SK-N-SH treated with all-trans-retinoic acid at 6 μM for 48 hours (cell line): ENCODE data around the gene P2RX2.

ENCODE experiments used
- ATAC-seq: fragments of 200-7000 bp; cut with Tn5 transposase; 3 replicates; pipeline ENCODE4 v1.9.1; 2020; ENCODE audit warnings: mild to moderate bottlenecking, moderate library complexity
- ARNTL ChIP-seq: fragments of 450-650 bp; formaldehyde crosslinking; IDR thresholded peaks from 2 replicates; pipeline ENCODE4 v1.5.0; 2020; ENCODE audit warnings: low read depth, mild to moderate bottlenecking, moderate library complexity, borderline replicate concordance
- CSDC2 ChIP-seq: fragments of 250-450 bp; sonication (Bioruptor Pico); IDR thresholded peaks from 2 replicates; pipeline ENCODE4 v1.5.0; 2020; ENCODE audit warnings: mild to moderate bottlenecking, moderate library complexity
- ESRRG ChIP-seq: fragments of 250-450 bp; sonication (Bioruptor Pico); IDR thresholded peaks from 2 replicates; pipeline ENCODE4 v1.6.1; 2021; ENCODE audit warnings: mild to moderate bottlenecking
- GLIS3 ChIP-seq: fragments of 250-450 bp; sonication (Bioruptor Pico); IDR thresholded peaks from 2 replicates; pipeline ENCODE4 v1.5.0; 2020; ENCODE audit warnings: mild to moderate bottlenecking, moderate library complexity
- ISL1 ChIP-seq: fragments of 250-450 bp; sonication (Bioruptor Pico); IDR thresholded peaks from 2 replicates; pipeline ENCODE4 v2.1.2; 2022; ENCODE audit warnings: mild to moderate bottlenecking, moderate library complexity
- OSR1 ChIP-seq: fragments of 250-450 bp; sonication (Bioruptor Pico); IDR thresholded peaks from 2 replicates; pipeline ENCODE4 v1.8.0; 2022; ENCODE audit warnings: moderate library complexity, mild to moderate bottlenecking, inconsistent platforms
- PPARA ChIP-seq: fragments of 250-450 bp; sonication (Bioruptor Pico); IDR thresholded peaks from 2 replicates; pipeline ENCODE4 v1.5.0; 2020; ENCODE audit warnings: mild to moderate bottlenecking, borderline replicate concordance
- RARB ChIP-seq: fragments of 250-450 bp; sonication (Bioruptor Pico); IDR thresholded peaks from 2 replicates; pipeline ENCODE4 v1.8.0; 2021; ENCODE audit warnings: mild to moderate bottlenecking, moderate library complexity
- TCF4 ChIP-seq: fragments of 250-450 bp; sonication (Bioruptor Pico); IDR thresholded peaks from 2 replicates; pipeline ENCODE4 v1.8.0; 2021; ENCODE audit warnings: mild to moderate bottlenecking, moderate library complexity, borderline replicate concordance
- TOX ChIP-seq: fragments of 250-450 bp; sonication (Bioruptor Pico); IDR thresholded peaks from 2 replicates; pipeline ENCODE4 v1.8.0; 2021; ENCODE audit warnings: mild to moderate bottlenecking, moderate library complexity, borderline replicate concordance
- ZC3H10 ChIP-seq: fragments of 250-450 bp; sonication (Bioruptor Pico); IDR thresholded peaks from 2 replicates; pipeline ENCODE4 v1.5.1; 2021; ENCODE audit warnings: mild to moderate bottlenecking, moderate library complexity
- ZFP3 ChIP-seq: fragments of 250-450 bp; sonication (Bioruptor Pico); IDR thresholded peaks from 2 replicates; pipeline ENCODE4 v1.5.0; 2020; ENCODE audit warnings: mild to moderate bottlenecking, moderate library complexity
- ZFP30 ChIP-seq: fragments of 450-650 bp; formaldehyde crosslinking; IDR thresholded peaks from 2 replicates; pipeline ENCODE4 v1.5.0; 2022; ENCODE audit warnings: mild to moderate bottlenecking, moderate library complexity
- ZNF565 ChIP-seq: fragments of 450-650 bp; formaldehyde crosslinking; conservative IDR thresholded peaks from 2 replicates; pipeline ENCODE4 v1.5.0; 2020; ENCODE audit warnings: low read depth, mild to moderate bottlenecking, moderate library complexity
- ZNF70 ChIP-seq: fragments of 450-650 bp; formaldehyde crosslinking; IDR thresholded peaks from 2 replicates; pipeline ENCODE4 v1.5.0; 2020; ENCODE audit warnings: mild to moderate bottlenecking, moderate library complexity
- ZNF8 ChIP-seq: fragments of 450-650 bp; formaldehyde crosslinking; IDR thresholded peaks from 2 replicates; pipeline ENCODE4 v1.5.0; 2020; ENCODE audit warnings: mild to moderate bottlenecking, moderate library complexity
- TF ChIP-seq, protein P1 (sequence below): fragments of 250-450 bp; sonication (Bioruptor Pico); IDR thresholded peaks from 2 replicates; pipeline ENCODE4 v1.5.1; 2020; ENCODE audit warnings: low read depth, mild to moderate bottlenecking, moderate library complexity
- TF ChIP-seq, protein P2 (sequence below): fragments of 250-450 bp; sonication (Bioruptor Pico); IDR thresholded peaks from 2 replicates; pipeline ENCODE4 v1.5.1; 2021; ENCODE audit warnings: mild to moderate bottlenecking, moderate library complexity
- TF ChIP-seq, protein P3 (sequence below): fragments of 250-450 bp; sonication (Bioruptor Pico); IDR thresholded peaks from 2 replicates; pipeline ENCODE4 v1.8.0; 2021; ENCODE audit warnings: low read depth, mild to moderate bottlenecking, moderate library complexity, borderline replicate concordance
- TF ChIP-seq, protein P4 (sequence below): fragments of 250-450 bp; sonication (Bioruptor Pico); IDR thresholded peaks from 2 replicates; pipeline ENCODE4 v1.8.0; 2020; ENCODE audit warnings: mild to moderate bottlenecking, moderate library complexity, borderline replicate concordance
- TF ChIP-seq, protein P5 (sequence below): fragments of 250-450 bp; sonication (Bioruptor Pico); IDR thresholded peaks from 2 replicates; pipeline ENCODE4 v1.5.0; 2020; ENCODE audit warnings: mild to moderate bottlenecking, moderate library complexity

The P2RX2 gene

DNA sequence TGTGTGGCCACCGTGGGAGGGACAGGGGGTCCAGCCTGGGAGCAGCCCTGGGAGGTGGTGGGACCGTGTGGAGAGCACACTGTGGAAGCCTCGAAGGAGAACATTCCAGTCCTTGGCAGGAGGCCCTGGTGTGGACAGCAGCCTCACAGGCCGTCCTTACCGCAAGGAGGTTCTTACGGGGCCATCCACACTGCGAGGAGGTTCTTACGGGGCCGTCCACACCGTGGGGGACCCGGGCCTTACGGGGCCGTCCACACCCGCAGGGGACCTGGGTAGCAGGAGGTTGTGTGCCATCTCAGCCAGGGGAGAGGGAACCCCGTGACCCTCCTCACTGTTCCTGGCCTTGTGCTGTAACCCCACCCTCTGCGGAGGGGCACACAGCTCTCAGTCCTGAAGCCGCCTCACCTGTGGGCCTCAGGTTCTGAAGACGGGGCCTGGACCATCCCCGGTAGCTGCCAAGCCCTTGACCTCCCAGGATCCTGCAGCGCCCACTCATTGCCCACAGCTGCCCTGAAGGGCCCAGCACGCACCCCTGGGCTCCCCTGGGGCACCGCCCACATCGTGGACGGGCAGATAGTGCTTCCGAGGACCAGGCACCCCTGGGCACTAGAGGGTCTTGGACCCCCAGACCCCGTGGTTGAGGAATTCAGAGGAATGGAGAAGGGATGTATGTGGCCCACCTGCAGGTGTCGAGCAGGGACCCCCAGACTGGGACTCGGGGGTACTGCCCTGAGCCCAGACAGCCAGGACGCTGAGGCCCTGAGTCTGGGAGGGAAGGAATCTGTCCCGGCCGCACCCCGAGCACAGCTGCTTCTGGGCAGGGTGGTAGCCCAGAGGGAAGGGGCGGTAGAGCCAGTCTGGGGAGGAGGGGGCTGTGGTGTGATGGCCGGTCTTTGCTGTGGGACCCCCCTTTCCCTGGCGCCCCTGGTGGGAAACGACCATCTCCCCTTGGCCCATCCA is 45.5 kb upstream of the P2RX2 start:
- ATAC-seq = no peak
- TF ChIP-seq GLIS3 (CRISPR knock-in tag) = no peak
- no peak for TF ChIP-seq ZNF70 (CRISPR knock-in tag)
- TF ChIP-seq ZFP3 = no peak
- TF ChIP-seq OSR1 (CRISPR knock-in tag) = no peak
- TF ChIP-seq, protein P1, sequence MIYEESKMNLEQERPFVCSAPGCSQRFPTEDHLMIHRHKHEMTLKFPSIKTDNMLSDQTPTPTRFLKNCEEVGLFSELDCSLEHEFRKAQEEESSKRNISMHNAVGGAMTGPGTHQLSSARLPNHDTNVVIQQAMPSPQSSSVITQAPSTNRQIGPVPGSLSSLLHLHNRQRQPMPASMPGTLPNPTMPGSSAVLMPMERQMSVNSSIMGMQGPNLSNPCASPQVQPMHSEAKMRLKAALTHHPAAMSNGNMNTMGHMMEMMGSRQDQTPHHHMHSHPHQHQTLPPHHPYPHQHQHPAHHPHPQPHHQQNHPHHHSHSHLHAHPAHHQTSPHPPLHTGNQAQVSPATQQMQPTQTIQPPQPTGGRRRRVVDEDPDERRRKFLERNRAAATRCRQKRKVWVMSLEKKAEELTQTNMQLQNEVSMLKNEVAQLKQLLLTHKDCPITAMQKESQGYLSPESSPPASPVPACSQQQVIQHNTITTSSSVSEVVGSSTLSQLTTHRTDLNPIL (CRISPR knock-in tag) = no peak
- no peak for TF ChIP-seq RARB
- TF ChIP-seq TOX (CRISPR knock-in tag) = no peak
- TF ChIP-seq ARNTL (CRISPR knock-in tag) = no peak
- TF ChIP-seq ZC3H10 = no peak
- TF ChIP-seq, protein P2, sequence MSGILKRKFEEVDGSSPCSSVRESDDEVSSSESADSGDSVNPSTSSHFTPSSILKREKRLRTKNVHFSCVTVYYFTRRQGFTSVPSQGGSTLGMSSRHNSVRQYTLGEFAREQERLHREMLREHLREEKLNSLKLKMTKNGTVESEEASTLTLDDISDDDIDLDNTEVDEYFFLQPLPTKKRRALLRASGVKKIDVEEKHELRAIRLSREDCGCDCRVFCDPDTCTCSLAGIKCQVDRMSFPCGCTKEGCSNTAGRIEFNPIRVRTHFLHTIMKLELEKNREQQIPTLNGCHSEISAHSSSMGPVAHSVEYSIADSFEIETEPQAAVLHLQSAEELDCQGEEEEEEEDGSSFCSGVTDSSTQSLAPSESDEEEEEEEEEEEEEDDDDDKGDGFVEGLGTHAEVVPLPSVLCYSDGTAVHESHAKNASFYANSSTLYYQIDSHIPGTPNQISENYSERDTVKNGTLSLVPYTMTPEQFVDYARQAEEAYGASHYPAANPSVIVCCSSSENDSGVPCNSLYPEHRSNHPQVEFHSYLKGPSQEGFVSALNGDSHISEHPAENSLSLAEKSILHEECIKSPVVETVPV (CRISPR knock-in tag) = no peak
- TF ChIP-seq ZNF565 = no peak
- TF ChIP-seq, protein P3, sequence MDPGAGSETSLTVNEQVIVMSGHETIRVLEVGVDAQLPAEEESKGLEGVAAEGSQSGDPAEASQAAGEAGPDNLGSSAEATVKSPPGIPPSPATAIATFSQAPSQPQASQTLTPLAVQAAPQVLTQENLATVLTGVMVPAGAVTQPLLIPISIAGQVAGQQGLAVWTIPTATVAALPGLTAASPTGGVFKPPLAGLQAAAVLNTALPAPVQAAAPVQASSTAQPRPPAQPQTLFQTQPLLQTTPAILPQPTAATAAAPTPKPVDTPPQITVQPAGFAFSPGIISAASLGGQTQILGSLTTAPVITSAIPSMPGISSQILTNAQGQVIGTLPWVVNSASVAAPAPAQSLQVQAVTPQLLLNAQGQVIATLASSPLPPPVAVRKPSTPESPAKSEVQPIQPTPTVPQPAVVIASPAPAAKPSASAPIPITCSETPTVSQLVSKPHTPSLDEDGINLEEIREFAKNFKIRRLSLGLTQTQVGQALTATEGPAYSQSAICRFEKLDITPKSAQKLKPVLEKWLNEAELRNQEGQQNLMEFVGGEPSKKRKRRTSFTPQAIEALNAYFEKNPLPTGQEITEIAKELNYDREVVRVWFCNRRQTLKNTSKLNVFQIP (CRISPR knock-in tag) = no peak
- TF ChIP-seq ZFP30 (CRISPR knock-in tag) = no peak
- no peak for TF ChIP-seq CSDC2

DNA sequence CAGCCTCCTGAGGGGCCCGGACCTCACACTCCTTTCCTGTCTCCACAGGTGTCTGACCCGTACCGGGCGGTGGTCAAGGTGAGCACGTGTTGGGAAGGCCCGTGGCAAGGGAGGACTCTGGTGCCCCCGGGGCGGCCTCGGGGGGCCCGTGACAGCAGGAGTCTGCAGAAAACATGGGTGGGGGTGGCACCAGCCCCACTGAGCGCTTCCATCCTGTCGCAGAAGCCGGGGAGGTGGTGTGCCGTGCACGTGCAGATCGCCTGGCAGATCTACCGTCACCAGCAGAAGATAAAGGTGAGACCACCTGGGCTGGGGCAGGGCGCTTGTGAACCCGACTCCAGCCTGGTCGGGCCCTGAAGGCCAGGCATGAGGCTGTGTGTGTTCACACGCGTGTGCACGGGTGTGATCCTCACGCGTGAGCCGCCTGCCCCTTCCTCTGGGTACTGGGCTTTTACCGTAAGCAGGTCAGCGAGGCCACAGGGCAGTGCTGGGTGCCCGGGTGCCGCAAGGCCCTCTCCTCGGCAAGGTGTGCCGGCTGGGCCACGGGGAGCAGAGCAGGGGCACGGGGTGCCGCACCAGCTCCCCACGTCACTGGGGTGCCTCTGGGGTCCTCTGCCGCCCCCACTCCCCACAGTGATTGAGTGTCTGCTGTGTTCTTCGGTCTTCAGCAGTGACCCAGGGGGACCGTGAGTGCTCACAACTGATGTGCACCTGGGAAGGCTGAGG is 44.1 kb upstream of the P2RX2 start:
- ATAC-seq = no peak

DNA sequence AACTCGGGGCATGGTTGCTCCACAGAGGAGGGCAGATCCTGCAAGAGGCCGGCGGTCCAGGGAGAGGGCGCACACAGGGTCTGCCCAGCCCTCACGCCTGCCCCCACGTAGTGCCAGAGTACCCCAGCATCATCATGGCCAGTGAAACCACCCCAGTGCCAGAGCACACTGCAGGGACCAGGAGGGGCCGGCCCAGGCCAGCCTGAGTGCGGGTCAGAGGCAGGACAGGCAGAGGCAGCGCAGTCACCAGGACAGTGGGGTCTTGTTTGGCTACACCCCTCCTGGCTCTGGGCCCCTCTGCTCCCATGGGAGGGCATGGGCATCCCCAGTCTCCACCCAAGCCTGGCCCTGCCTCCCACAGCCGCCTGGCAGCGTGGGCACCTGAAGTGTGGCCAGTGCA is 42.9 kb upstream of the P2RX2 start:
- no peak for ATAC-seq
- TF ChIP-seq, protein P2 (CRISPR knock-in tag) = no peak
- TF ChIP-seq ZC3H10 (no peak), TCF4 (no peak), ARNTL (CRISPR knock-in tag) (no peak), ESRRG (no peak), ZNF8 (CRISPR knock-in tag) (no peak), ZNF70 (CRISPR knock-in tag) (no peak), ZNF565 (no peak), ZFP30 (CRISPR knock-in tag) (no peak), ISL1 (CRISPR knock-in tag) (no peak)
- TF ChIP-seq, protein P4, sequence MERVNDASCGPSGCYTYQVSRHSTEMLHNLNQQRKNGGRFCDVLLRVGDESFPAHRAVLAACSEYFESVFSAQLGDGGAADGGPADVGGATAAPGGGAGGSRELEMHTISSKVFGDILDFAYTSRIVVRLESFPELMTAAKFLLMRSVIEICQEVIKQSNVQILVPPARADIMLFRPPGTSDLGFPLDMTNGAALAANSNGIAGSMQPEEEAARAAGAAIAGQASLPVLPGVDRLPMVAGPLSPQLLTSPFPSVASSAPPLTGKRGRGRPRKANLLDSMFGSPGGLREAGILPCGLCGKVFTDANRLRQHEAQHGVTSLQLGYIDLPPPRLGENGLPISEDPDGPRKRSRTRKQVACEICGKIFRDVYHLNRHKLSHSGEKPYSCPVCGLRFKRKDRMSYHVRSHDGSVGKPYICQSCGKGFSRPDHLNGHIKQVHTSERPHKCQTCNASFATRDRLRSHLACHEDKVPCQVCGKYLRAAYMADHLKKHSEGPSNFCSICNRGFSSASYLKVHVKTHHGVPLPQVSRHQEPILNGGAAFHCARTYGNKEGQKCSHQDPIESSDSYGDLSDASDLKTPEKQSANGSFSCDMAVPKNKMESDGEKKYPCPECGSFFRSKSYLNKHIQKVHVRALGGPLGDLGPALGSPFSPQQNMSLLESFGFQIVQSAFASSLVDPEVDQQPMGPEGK (CRISPR knock-in tag) = no peak

More for the DNA sequence above, 44.1 kb upstream of the P2RX2 start:
- no peak for TF ChIP-seq ZNF8 (CRISPR knock-in tag)
- TF ChIP-seq ARNTL (CRISPR knock-in tag) = no peak
- no peak for TF ChIP-seq GLIS3 (CRISPR knock-in tag)
- TF ChIP-seq, protein P2 (CRISPR knock-in tag) = no peak
- TF ChIP-seq, protein P5, sequence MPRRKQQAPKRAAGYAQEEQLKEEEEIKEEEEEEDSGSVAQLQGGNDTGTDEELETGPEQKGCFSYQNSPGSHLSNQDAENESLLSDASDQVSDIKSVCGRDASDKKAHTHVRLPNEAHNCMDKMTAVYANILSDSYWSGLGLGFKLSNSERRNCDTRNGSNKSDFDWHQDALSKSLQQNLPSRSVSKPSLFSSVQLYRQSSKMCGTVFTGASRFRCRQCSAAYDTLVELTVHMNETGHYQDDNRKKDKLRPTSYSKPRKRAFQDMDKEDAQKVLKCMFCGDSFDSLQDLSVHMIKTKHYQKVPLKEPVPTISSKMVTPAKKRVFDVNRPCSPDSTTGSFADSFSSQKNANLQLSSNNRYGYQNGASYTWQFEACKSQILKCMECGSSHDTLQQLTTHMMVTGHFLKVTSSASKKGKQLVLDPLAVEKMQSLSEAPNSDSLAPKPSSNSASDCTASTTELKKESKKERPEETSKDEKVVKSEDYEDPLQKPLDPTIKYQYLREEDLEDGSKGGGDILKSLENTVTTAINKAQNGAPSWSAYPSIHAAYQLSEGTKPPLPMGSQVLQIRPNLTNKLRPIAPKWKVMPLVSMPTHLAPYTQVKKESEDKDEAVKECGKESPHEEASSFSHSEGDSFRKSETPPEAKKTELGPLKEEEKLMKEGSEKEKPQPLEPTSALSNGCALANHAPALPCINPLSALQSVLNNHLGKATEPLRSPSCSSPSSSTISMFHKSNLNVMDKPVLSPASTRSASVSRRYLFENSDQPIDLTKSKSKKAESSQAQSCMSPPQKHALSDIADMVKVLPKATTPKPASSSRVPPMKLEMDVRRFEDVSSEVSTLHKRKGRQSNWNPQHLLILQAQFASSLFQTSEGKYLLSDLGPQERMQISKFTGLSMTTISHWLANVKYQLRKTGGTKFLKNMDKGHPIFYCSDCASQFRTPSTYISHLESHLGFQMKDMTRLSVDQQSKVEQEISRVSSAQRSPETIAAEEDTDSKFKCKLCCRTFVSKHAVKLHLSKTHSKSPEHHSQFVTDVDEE (CRISPR knock-in tag) = no peak
- TF ChIP-seq TOX (CRISPR knock-in tag) = no peak
- TF ChIP-seq PPARA (CRISPR knock-in tag) = no peak
